ENCODE data around the gene SPEN. TPM values are rescaled to one million over a fixed set of nuclear protein-coding genes. Genes with fewer than 3 reads are reported as not detected.

The SPEN gene
- total and polyA plus RNA-seq, 10 of the 15 experiments (the other 5 are each of a cell fraction or from before 2014, with no cell fraction given), result 5.2 to 58.7 (median 20.1) TPM

GRCh38 chr1:15934211-15935055 is 86.9 kb downstream of the SPEN start:
- Histone ChIP-seq H3K9ac (ENCODE audit: control insufficient read depth, insufficient read depth, low read length) (no peak overlapping the region), H3K36me3 (ENCODE audit: control insufficient read depth in 2 of 2, insufficient read depth in 2 of 2, low read length in 1 of 2) (peaks cover 16 to 64% of the 10 kb centered on the region in 2 experiments), H2AFZ (ENCODE audit: control insufficient read depth, low read depth, low read length) (no peak overlapping the region), H3K4me3 (no peak overlapping the region), H3K4me1 (ENCODE audit: control insufficient read depth, insufficient read depth, low read length) (no peaks in the 10 kb centered on the region), H3K4me2 (ENCODE audit: control insufficient read depth, insufficient read depth) (no peak overlapping the region), H4K20me1 (ENCODE audit: control insufficient read depth, insufficient read depth) (no peaks in the 10 kb centered on the region), H3K27me3 (replicated peaks in 1 of 2; ENCODE audit: control insufficient read depth in 2 of 2, insufficient read depth in 2 of 2, low read length in 1 of 2) (no peaks in the 10 kb centered on the region), H3K79me2 (ENCODE audit: control insufficient read depth, insufficient read depth, low read length) (no peaks in the 10 kb centered on the region), H3K9me3 (replicated peaks; ENCODE audit: control insufficient read depth, insufficient read depth, low read length) (no peaks in the 10 kb centered on the region), H3K27ac (ENCODE audit: control insufficient read depth, insufficient read depth) (no peak overlapping the region)
- in situ Hi-C loops (cut with MboI) (no loop called here), intact Hi-C loops (cut with micrococcal nuclease; ENCODE audit: unreplicated experiment) (no loop called here)
- no TSS peak for BruUV-seq (replicated peaks)
- ChIA-PET RAD21 (ENCODE audit: unreplicated experiment) (no interaction called here), CTCF (no interaction called here), SMC1A (ENCODE audit: uncharacterized antibody, unreplicated experiment) (interaction anchor here (0.5 to 0.9 kb wide), 2 partner anchors 24 to 61 kb away, joined by 3 read pairs; no protein-coding TSS in a partner anchor), POLR2A (no interaction called here)
- DNase-seq (ENCODE audit: low read depth, low spot score) (no peak), ATAC-seq (no peak), FAIRE-seq (no peak)
- 96% methylated on average over 42 of the region's 42 CpGs for WGBS (ENCODE audit: insufficient coverage, insufficient replicate concordance, low lambda C conversion rate, missing lambda C conversion rate)
- TF ChIP-seq FOXK2 (IDR thresholded peaks at IDR 0.05) (no peak), HDAC2 (IDR thresholded peaks at IDR 0.05) (no peak), BHLHE40 (IDR thresholded peaks at IDR 0.05; ENCODE audit: borderline replicate concordance in 1 of 2, low read depth in 2 of 2, low read length in 1 of 2) (no peak), CHD1 (IDR thresholded peaks at IDR 0.05; ENCODE audit: low read depth, low read length) (no peak), NR2F1 (conservative IDR thresholded peaks at IDR 0.05) (no peak), E2F4 (IDR thresholded peaks at IDR 0.05; ENCODE audit: low read depth, low read length) (no peak), BACH1 (IDR thresholded peaks at IDR 0.05; ENCODE audit: borderline replicate concordance) (no peak), SKIL (IDR thresholded peaks at IDR 0.05; ENCODE audit: low read depth, poor library complexity, severe bottlenecking) (no peak), ATF2 (IDR thresholded peaks at IDR 0.05; ENCODE audit: low read length) (no peak), TCF12 (IDR thresholded peaks at IDR 0.05; ENCODE audit: low read depth, low read length) (no peak), USF1 (IDR thresholded peaks at IDR 0.05; ENCODE audit: borderline replicate concordance, extremely low read length, insufficient read depth, low read depth, low read length) (no peak), IKZF1 (conservative IDR thresholded peaks at IDR 0.05) (no peak), SMAD1 (IDR thresholded peaks at IDR 0.05; ENCODE audit: low read depth, partially characterized antibody) (no peak), KAT2A (conservative IDR thresholded peaks at IDR 0.05; ENCODE audit: control insufficient read depth, low read depth, low read length) (no peak)
